ENCODE results near the gene AMDHD2. TPM values are rescaled to one million over a fixed set of nuclear protein-coding genes. Genes with fewer than 3 reads are reported as not detected.
A peak's percentile ranks its signal among the peaks of the same experiment; 100 is the strongest.
"Not testable (repeated sequence)": the region's sequence is repeated elsewhere in the genome, so short reads cannot be mapped to it uniquely, and the experiment has no call there.

The AMDHD2 gene
- total RNA-seq, 2 donors from 2014 or later, result 31.5 to 31.7 TPM

GRCh38 chr16:2527784-2528100, 7.6 kb downstream of the AMDHD2 start:
- intact Hi-C loops (cut with DNase I, micrococcal nuclease), result no loop called here
- ATAC-seq (no peak), DNase-seq (peak in 1 of 2 donors; percentile 6)

- intact Hi-C loops (cut with DNase I, micrococcal nuclease), result no loop called here
- no peak for ATAC-seq
- peak in 1 of 2 donors; percentile 7 for DNase-seq
These were observed 8.2 kb downstream of the AMDHD2 start for GRCh38 chr16:2528161-2529060.

- DNase-seq, result peak in 1 of 2 donors; percentile 16
These were observed 9.1 kb downstream of the AMDHD2 start for GRCh38 chr16:2529061-2529931.

GRCh38 chr16:2529961-2530628, 9.9 kb downstream of the AMDHD2 start:
- ATAC-seq (no peak), DNase-seq (peak in 1 of 2 donors; percentile 23)
- intact Hi-C loops (cut with DNase I, micrococcal nuclease), result no loop called here

More at GRCh38 chr16:2529061-2529931, 9.1 kb downstream of the AMDHD2 start:
- no peak for ATAC-seq
- intact Hi-C loops (cut with DNase I, micrococcal nuclease), result no loop called here

GRCh38 chr16:2530629-2531318, 10.6 kb downstream of the AMDHD2 start:
- intact Hi-C loops (cut with DNase I, micrococcal nuclease), result no loop called here
- DNase-seq, result peak in 1 of 2 donors; percentile 19
- ATAC-seq, result no peak

- intact Hi-C loops (cut with DNase I, micrococcal nuclease), result no loop called here
- DNase-seq (no peak), ATAC-seq (peak; percentile 2)
These were observed 11.2 kb downstream of the AMDHD2 start, which contains the start of gene CEMP1 for GRCh38 chr16:2531371-2531695. CEMP1 (minus strand) TSS chr16:2531408; CDS start chr16:2531073, 335 bp downstream.

- DNase-seq (peak; percentile 99), ATAC-seq (peak; percentile 86)
- intact Hi-C loops (cut with DNase I, micrococcal nuclease), result no loop called here
These were observed 11.7 kb downstream of the AMDHD2 start for GRCh38 chr16:2531696-2532493.

- intact Hi-C loops (cut with DNase I, micrococcal nuclease), result no loop called here
- DNase-seq (peak; percentile 89 to 91), ATAC-seq (peak; percentile 62)
These were observed 12.4 kb downstream of the AMDHD2 start for GRCh38 chr16:2532494-2533141.

- peak in 1 of 2 donors; percentile 22 for DNase-seq
- ATAC-seq; intact Hi-C loops (cut with DNase I, micrococcal nuclease): not testable (repeated sequence)
These were observed 13.1 kb downstream of the AMDHD2 start for GRCh38 chr16:2533142-2533755.

- intact Hi-C loops (cut with DNase I, micrococcal nuclease), result no loop called here
- ATAC-seq (no peak), DNase-seq (peak in 1 of 2 donors; percentile 7)
These were observed 13.7 kb downstream of the AMDHD2 start for GRCh38 chr16:2533912-2534311.

- ATAC-seq; DNase-seq; intact Hi-C loops (cut with DNase I, micrococcal nuclease): not testable (repeated sequence)
These were observed 14.2 kb downstream of the AMDHD2 start for GRCh38 chr16:2534335-2534734.

GRCh38 chr16:2535625-2536013, 15.4 kb downstream of the AMDHD2 start:
- intact Hi-C loops (cut with DNase I, micrococcal nuclease), result no loop called here
- DNase-seq, result peak in 1 of 2 donors; percentile 19
- ATAC-seq, result no peak

GRCh38 chr16:2537451-2538379, 17.5 kb downstream of the AMDHD2 start, which contains the start of gene PDPK1:
PDPK1 (plus strand) TSS chr16:2538021; CDS start chr16:2538113, 92 bp downstream.
- DNase-seq (peak; percentile 93 to 95), ATAC-seq (peak; percentile 81)
- intact Hi-C loops (cut with DNase I, micrococcal nuclease), result no loop called here

GRCh38 chr16:2539192-2539844, 19.1 kb downstream of the AMDHD2 start:
- intact Hi-C loops (cut with DNase I, micrococcal nuclease); ATAC-seq: not testable (repeated sequence)
- DNase-seq, result peak in 1 of 2 donors; percentile 6

- intact Hi-C loops (cut with DNase I, micrococcal nuclease); ATAC-seq: not testable (repeated sequence)
- peak in 1 of 2 donors; percentile 61 for DNase-seq
These were observed 19.8 kb downstream of the AMDHD2 start for GRCh38 chr16:2539845-2540458.
